HepG2 (cell line): ENCODE measurements around the gene CPLX3. TPM values are rescaled to one million over a fixed set of nuclear protein-coding genes. Genes with fewer than 3 reads are reported as not detected.

ENCODE experiments used
- ATAC-seq: fragments of 200-7000 bp; cut with Tn5 transposase; 3 replicates; pipeline ENCODE4 v1.9.1; 2020; ENCODE audit warnings: mild to moderate bottlenecking, moderate library complexity
- BruUV-seq: library from RNA; stranded (reverse); fragments of 400-500 nt; replicated peaks from 2 replicates; lab custom pipeline; 2021; lab: Mats Ljungman, UMichigan
- CTCF ChIA-PET: fragments of 300-600 bp; formaldehyde crosslinking; extraction: SDS; loops from one replicate; lab custom pipeline; 2021; ENCODE audit warnings: low total read pairs, inconsistent platforms, low intra/inter-chr PET ratio; lab: Yijun Ruan, JAX
- POLR2A ChIA-PET: fragments of 350-600 bp; sonication (Branson Sonifier 250); formaldehyde crosslinking; loops from one replicate; lab custom pipeline; 2020; ENCODE audit warnings: antibody characterized with exemption, inconsistent platforms; lab: Yijun Ruan, JAX
- DNase-seq: peaks from one replicate; pipeline ENCODE4 v3.0.0-alpha.2; 2015; ENCODE audit warnings: low spot score
- FAIRE-seq: peaks from 3 replicates; lab custom pipeline; 2011; peaks lifted over from hg19 to GRCh38; lab: Jason Lieb, UNC
- H2AFZ ChIP-seq: one replicate; pipeline ENCODE4 v1.6.1; 2011; ENCODE audit warnings: low read length, inconsistent platforms
- H3K27ac ChIP-seq: fragments of 300-600 bp; 3 replicates; pipeline ENCODE4 v1.8.0; 2011; ENCODE audit warnings: mixed run types, mild to moderate bottlenecking, mixed read lengths, low read length, inconsistent platforms; ENCODE audit not compliant: insufficient read depth; ENCODE audit errors: extremely low read length
- H3K27me3 ChIP-seq, 2 experiments: fragments of 200-600 bp in 1 of 2; 2 replicates in 1 of 2; 3 replicates in 1 of 2; pipeline versions ENCODE4 v1.6.0 to v1.8.0; 2011; ENCODE audit warnings: low read length in 2 of 2, mild to moderate bottlenecking in 2 of 2, moderate library complexity in 2 of 2, inconsistent platforms in 1 of 2; ENCODE audit not compliant: insufficient read depth in 2 of 2, control insufficient read depth in 1 of 2
- H3K36me3 ChIP-seq, 2 experiments: fragments of 200-600 bp in 1 of 2; replicated peaks in 1 of 2; 2 replicates in 1 of 2; 3 replicates in 1 of 2; pipeline versions ENCODE4 v1.5.1 to v1.8.0; 2011; ENCODE audit warnings: low read length in 2 of 2, inconsistent platforms in 1 of 2; ENCODE audit not compliant: insufficient read depth in 2 of 2, control insufficient read depth in 1 of 2
- H3K4me1 ChIP-seq: 2 replicates; pipeline ENCODE4 v1.5.1; 2012; ENCODE audit warnings: low read length, inconsistent platforms; ENCODE audit not compliant: insufficient read depth
- H3K4me2 ChIP-seq: 2 replicates; pipeline ENCODE4 v1.6.0; 2011; ENCODE audit warnings: low read depth, low read length, inconsistent platforms
- H3K4me3 ChIP-seq, 3 experiments: fragments of 200-600 bp in 1 of 3; sonication (generic), shearing (Covaris generic) in 1 of 3; replicated peaks in 1 of 3; 2 replicates each; pipeline ENCODE4 v1.5.1; 2011 to 2016; ENCODE audit warnings: low read length in 3 of 3, inconsistent platforms in 2 of 3, low read depth in 2 of 3, mild to moderate bottlenecking in 2 of 3, control low read depth in 1 of 3, mixed read lengths in 1 of 3; ENCODE audit not compliant: insufficient read depth in 1 of 3
- H3K79me2 ChIP-seq: one replicate; pipeline ENCODE4 v1.6.1; 2011; ENCODE audit warnings: low read length, inconsistent platforms; ENCODE audit not compliant: insufficient read depth
- H3K9ac ChIP-seq: 2 replicates; pipeline ENCODE4 v1.6.0; 2011; ENCODE audit warnings: mild to moderate bottlenecking, low read depth, low read length, inconsistent platforms; ENCODE audit not compliant: insufficient read depth
- H3K9me3 ChIP-seq: 2 replicates; pipeline ENCODE4 v1.5.1; 2012; ENCODE audit warnings: mild to moderate bottlenecking, low read length
- H4K20me1 ChIP-seq: 2 replicates; pipeline ENCODE4 v1.6.0; 2011; ENCODE audit warnings: inconsistent platforms, mild to moderate bottlenecking, low read length, moderate library complexity; ENCODE audit not compliant: insufficient read depth
- ARID4A ChIP-seq: sonication (generic); formaldehyde crosslinking; IDR thresholded peaks from 2 replicates; pipeline ENCODE4 v1.5.0; 2020; ENCODE audit warnings: mild to moderate bottlenecking, missing genetic modification reagents, borderline replicate concordance
- HNF1B ChIP-seq: sonication (generic); formaldehyde crosslinking; IDR thresholded peaks from 2 replicates; pipeline ENCODE4 v1.5.1; 2020; ENCODE audit warnings: mild to moderate bottlenecking, moderate library complexity, missing genetic modification reagents
- JUNB ChIP-seq: sonication (generic); formaldehyde crosslinking; IDR thresholded peaks from 2 replicates; pipeline ENCODE4 v1.8.0; 2022; ENCODE audit warnings: missing genetic modification reagents, mild to moderate bottlenecking, borderline replicate concordance
- NFIB ChIP-seq: sonication (generic); formaldehyde crosslinking; IDR thresholded peaks from 2 replicates; pipeline ENCODE4 v1.9.0; 2021; ENCODE audit warnings: missing genetic modification reagents, mild to moderate bottlenecking, borderline replicate concordance
- SNAPC4 ChIP-seq: sonication (generic); formaldehyde crosslinking; IDR thresholded peaks from 2 replicates; pipeline ENCODE4 v1.4.0; 2020; ENCODE audit warnings: mild to moderate bottlenecking, missing genetic modification reagents
- ZNF124 ChIP-seq: sonication (generic); formaldehyde crosslinking; IDR thresholded peaks from 2 replicates; pipeline ENCODE4 v1.4.0; 2020; ENCODE audit warnings: missing genetic modification reagents
- ZSCAN12 ChIP-seq: sonication (generic); formaldehyde crosslinking; IDR thresholded peaks from 2 replicates; pipeline ENCODE4 v1.9.0; 2021; ENCODE audit warnings: mild to moderate bottlenecking, missing genetic modification reagents
- WGBS: methylation state at CpG from one replicate; pipeline ENCODE4 v1.1.6; 2017; ENCODE audit warnings: low lambda C conversion rate; 5-methylcytosine and 5-hydroxymethylcytosine counted together
- in situ Hi-C: cut with HindIII; loops from 2 replicates; pipeline ENCODE4 v1.10.0; 2017; ENCODE audit warnings: low pct_unique_long_range_greater_than_20kb; ENCODE audit not compliant: extremely low pct_ligation_motif_present
- intact Hi-C: fragments of 100-400 bp; cut with micrococcal nuclease; formaldehyde crosslinking; loops from one replicate; pipeline ENCODE4 v1.10.0; 2022; ENCODE audit not compliant: unreplicated experiment
- polyA plus RNA-seq, 8 experiments: library from polyadenylated mRNA; depleted of rRNA in 3 of 8; stranded (reverse) in 7 of 8; unstranded in 1 of 8; fragments of >200 nt; fragmentation: Illumina TruSeq in 4 of 8; extraction: Trizol in 4 of 8; gene quantifications; 2 replicates each; pipeline versions ENCODE4 v1.2.1 to v1.2.3, GENCODE V29; 2011 to 2016; ENCODE audit warnings: low read depth in 4 of 8, missing spikeins in 1 of 8, mixed read lengths in 1 of 8; ENCODE audit not compliant: insufficient read depth in 1 of 8
- total RNA-seq, 5 experiments: library from RNA; depleted of rRNA; stranded (reverse); fragments of >200 nt; fragmentation: Illumina TruSeq; extraction: Trizol; gene quantifications; 2 replicates each; pipeline ENCODE4 v1.2.3, GENCODE V29; 2016; ENCODE audit warnings: low read depth in 1 of 5

Gene CPLX3
- total and polyA plus RNA-seq, 2 of the 13 experiments (the other 11 are each of a cell fraction or from before 2014, with no cell fraction given): not detected

GRCh38 chr15:74845581-74845980 is 19.2 kb downstream of the CPLX3 start:
- no peak overlapping the region for H3K9ac ChIP-seq
- intact Hi-C loops: no loop called here
- CTCF ChIA-PET: no interaction called here
- no peak for ATAC-seq
- POLR2A ChIA-PET: no interaction called here
- H3K4me1 ChIP-seq: peaks cover 25% of the 10 kb centered on the region
- no peak overlapping the region for H2AFZ ChIP-seq
- no peaks in the 10 kb centered on the region for H3K9me3 ChIP-seq
- no peak overlapping the region for H3K27ac ChIP-seq
- no peak for FAIRE-seq
- H3K4me2 ChIP-seq: no peak overlapping the region
- no peaks in the 10 kb centered on the region for H3K27me3 ChIP-seq
- H3K4me3 ChIP-seq: no peak overlapping the region
- no peak for DNase-seq
- no TSS peak for BruUV-seq
- in situ Hi-C loops: no loop called here
- H3K36me3 ChIP-seq: peaks cover 15 to 43% of the 10 kb centered on the region in 2 experiments; a peak in 4 of 5 replicates
- WGBS: 98% methylated on average over 4 of the region's 4 CpGs
- H4K20me1 ChIP-seq: no peaks in the 10 kb centered on the region
- no peaks in the 10 kb centered on the region for H3K79me2 ChIP-seq
- no peak for TF ChIP-seq ZNF124 (CRISPR knock-in tag)
- no peak for TF ChIP-seq ZSCAN12
- no peak for TF ChIP-seq HNF1B
- 0 out of 2 replicates have a peak, but pooled peaks have one; percentile 16 for TF ChIP-seq ARID4A
- no peak for TF ChIP-seq SNAPC4 (CRISPR knock-in tag)
- TF ChIP-seq JUNB (CRISPR knock-in tag): no peak
- TF ChIP-seq NFIB (CRISPR knock-in tag): no peak
